ENCODE data around the gene PRRG4. TPM values are rescaled to one million over a fixed set of nuclear protein-coding genes. Genes with fewer than 3 reads are reported as not detected.
A peak's percentile ranks its signal among the peaks of the same experiment; 100 is the strongest.
"Not testable (repeated sequence)": the region's sequence is repeated elsewhere in the genome, so short reads cannot be mapped to it uniquely, and the experiment has no call there.

The PRRG4 gene
- 3.0 and 3.7 TPM in 2 replicates for total RNA-seq

DNA sequence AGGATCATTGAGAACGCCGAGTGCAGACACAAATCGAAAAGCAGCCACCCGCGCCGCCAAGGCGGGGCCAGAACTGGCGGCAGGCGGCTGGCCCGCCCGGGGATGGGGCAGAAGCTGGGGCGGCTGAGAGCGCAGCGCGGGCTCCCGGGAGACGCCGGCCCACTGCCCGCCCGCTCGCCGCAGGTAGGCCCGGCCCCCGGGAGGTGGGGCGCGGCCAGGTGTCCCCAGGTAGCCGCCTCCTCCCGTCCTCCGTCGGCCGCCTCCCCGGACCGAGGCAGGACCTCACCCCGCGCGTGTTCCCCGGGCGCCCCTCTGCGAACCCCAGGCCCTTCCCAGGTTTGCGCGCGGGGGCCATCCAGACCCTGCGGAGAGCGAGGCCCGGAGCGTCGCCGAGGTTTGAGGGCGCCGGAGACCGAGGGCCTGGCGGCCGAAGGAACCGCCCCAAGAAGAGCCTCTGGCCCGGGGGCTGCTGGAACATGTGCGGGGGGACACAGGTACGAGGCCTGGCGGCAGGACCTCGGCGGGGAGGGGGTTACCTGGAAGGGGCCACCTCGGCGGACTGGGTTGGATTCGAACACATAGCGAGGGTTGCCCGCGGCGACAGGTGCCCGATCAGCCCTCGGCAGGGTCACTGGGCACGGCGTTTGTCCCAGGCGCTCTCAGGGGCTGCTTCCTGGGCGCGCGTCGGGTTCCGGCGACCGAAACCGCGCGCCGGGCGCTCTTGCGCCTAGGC, at the start of gene PRRG4:
TSS of gene PRRG4 (plus strand) at position 248 of the 733 bp plus-strand sequence. CDS start 603 bp downstream, outside the sequence.
- TF ChIP-seq, protein P1, sequence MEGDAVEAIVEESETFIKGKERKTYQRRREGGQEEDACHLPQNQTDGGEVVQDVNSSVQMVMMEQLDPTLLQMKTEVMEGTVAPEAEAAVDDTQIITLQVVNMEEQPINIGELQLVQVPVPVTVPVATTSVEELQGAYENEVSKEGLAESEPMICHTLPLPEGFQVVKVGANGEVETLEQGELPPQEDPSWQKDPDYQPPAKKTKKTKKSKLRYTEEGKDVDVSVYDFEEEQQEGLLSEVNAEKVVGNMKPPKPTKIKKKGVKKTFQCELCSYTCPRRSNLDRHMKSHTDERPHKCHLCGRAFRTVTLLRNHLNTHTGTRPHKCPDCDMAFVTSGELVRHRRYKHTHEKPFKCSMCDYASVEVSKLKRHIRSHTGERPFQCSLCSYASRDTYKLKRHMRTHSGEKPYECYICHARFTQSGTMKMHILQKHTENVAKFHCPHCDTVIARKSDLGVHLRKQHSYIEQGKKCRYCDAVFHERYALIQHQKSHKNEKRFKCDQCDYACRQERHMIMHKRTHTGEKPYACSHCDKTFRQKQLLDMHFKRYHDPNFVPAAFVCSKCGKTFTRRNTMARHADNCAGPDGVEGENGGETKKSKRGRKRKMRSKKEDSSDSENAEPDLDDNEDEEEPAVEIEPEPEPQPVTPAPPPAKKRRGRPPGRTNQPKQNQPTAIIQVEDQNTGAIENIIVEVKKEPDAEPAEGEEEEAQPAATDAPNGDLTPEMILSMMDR (IDR thresholded peaks at IDR 0.05; ENCODE audit: insufficient read depth, low read length, poor library complexity, severe bottlenecking): no peak
- Histone ChIP-seq H3K36me3 (ENCODE audit: control insufficient read depth, insufficient read depth, low read length) (no peaks in the 10 kb centered on the region), H3K27me3 (ENCODE audit: control insufficient read depth, insufficient read depth, low read length) (no peaks in the 10 kb centered on the region), H3K4me3 (ENCODE audit: low read depth, low read length) (peak within 1 kb of the TSS; percentile 47)
- DNase-seq (ENCODE audit: low read depth): no peak

DNA sequence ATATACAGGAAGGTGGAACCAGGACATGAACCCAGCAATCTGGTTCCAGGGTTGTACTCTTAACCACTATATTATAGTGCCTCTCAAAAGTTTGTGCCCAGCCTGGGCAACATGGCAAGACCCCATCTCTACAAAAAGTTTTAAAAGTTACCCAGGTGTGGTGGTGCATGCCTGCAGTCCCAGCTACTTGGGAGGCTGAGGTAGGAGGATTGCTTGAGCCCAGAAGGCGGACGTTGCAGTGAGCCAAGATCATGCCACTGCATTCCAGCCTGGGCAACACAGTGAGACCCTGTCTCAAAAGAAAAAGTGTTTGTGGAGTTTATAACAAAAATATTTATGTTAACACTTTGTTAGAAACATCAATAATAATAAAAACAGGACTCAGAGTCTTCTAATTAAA, 48.9 kb upstream of the PRRG4 start:
- H3K27me3 ChIP-seq (ENCODE audit: control insufficient read depth, insufficient read depth, low read length); DNase-seq (ENCODE audit: low read depth); H3K36me3 ChIP-seq (ENCODE audit: control insufficient read depth, insufficient read depth, low read length); H3K4me3 ChIP-seq (ENCODE audit: low read depth, low read length): not testable (repeated sequence)

DNA sequence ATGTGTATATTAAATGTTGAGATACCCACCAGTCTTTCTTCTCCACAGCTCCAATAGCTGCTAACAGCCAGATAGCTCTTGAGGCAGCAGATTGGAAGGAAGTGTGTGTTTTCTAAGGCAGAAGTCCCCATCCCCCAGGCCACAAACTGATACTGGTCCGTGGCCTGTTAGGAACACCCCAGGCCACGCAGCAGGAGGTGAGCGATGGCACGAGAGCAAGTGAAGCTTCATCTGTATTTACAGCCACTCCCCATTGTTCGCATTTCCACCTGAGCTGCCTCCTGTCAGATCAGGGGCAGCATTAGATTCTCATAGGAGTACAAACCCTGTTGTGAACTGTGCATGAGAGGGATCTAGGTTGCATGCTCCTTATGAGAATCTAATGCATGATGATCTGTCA, 48.0 kb upstream of the PRRG4 start:
- no peaks in the 10 kb centered on the region for H3K27me3 ChIP-seq (ENCODE audit: control insufficient read depth, insufficient read depth, low read length)
- TF ChIP-seq, protein P1 (IDR thresholded peaks at IDR 0.05; ENCODE audit: insufficient read depth, low read length, poor library complexity, severe bottlenecking): no peak
- no peak for DNase-seq (ENCODE audit: low read depth)
- no peak overlapping the region for H3K4me3 ChIP-seq (ENCODE audit: low read depth, low read length)
- no peaks in the 10 kb centered on the region for H3K36me3 ChIP-seq (ENCODE audit: control insufficient read depth, insufficient read depth, low read length)

DNA sequence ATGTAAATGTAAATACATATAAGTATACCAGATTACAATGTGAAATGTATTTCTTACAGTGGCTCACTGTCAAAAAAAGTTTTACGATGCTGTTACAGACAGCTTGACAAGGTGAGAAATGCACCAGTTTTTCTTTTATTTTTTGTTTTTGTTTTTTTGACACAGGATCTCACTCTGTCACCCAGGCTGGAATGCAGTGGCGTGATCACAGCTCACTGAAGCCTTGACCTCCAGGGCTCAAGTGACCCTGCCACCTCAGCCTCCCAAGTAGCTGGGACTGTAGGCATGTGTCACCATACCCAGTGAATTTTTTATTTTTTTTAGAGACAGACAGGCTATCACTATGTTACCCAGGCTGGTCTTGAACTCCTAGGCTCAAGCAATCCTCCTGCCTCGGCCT, 44.5 kb upstream of the PRRG4 start:
- DNase-seq (ENCODE audit: low read depth): no peak
- H3K27me3 ChIP-seq (ENCODE audit: control insufficient read depth, insufficient read depth, low read length): no peaks in the 10 kb centered on the region
- TF ChIP-seq, protein P1 (IDR thresholded peaks at IDR 0.05; ENCODE audit: insufficient read depth, low read length, poor library complexity, severe bottlenecking): no peak
- no peak overlapping the region for H3K4me3 ChIP-seq (ENCODE audit: low read depth, low read length)
- no peaks in the 10 kb centered on the region for H3K36me3 ChIP-seq (ENCODE audit: control insufficient read depth, insufficient read depth, low read length)

DNA sequence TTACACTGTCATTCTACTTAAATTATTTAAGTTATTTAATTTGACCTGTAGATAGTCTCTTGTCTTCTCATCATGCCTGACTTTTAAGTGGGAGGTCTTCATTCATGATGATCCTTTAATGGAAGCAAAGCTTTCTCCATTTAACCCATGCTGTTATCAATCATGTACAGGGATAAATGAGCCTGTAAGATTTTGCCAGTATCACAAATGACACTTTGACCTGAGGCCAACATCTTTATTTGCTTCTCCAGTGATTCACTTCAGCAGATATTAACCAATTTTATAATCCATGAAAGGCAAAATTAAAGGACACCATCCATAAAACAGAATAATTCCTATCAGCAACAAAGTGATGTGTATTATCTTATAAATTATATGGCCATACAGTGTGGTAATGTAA, 42.9 kb upstream of the PRRG4 start:
- no peak overlapping the region for H3K4me3 ChIP-seq (ENCODE audit: low read depth, low read length)
- H3K27me3 ChIP-seq (ENCODE audit: control insufficient read depth, insufficient read depth, low read length): no peaks in the 10 kb centered on the region
- no peak for DNase-seq (ENCODE audit: low read depth)
- H3K36me3 ChIP-seq (ENCODE audit: control insufficient read depth, insufficient read depth, low read length): no peaks in the 10 kb centered on the region
- TF ChIP-seq, protein P1 (IDR thresholded peaks at IDR 0.05; ENCODE audit: insufficient read depth, low read length, poor library complexity, severe bottlenecking): no peak

DNA sequence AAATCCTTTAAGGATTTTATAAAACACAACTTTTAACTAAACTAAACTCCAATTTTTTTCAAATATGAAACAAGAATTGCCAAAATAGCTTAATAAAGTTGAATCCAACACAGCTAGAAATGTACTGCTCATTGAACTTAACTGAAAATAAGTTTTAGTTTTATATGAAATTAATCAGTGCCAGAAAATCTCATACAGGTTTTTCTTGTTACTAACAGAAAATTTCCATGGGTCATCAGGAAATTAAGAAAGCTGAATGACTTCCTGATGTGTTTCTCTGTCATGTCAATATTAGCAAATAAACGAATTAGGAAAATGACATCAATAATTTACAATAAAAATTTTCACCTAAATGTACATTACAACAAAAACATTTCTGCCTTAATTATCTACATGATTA, 38.8 kb upstream of the PRRG4 start:
- no peaks in the 10 kb centered on the region for H3K27me3 ChIP-seq (ENCODE audit: control insufficient read depth, insufficient read depth, low read length)
- H3K36me3 ChIP-seq (ENCODE audit: control insufficient read depth, insufficient read depth, low read length): no peaks in the 10 kb centered on the region
- no peak for DNase-seq (ENCODE audit: low read depth)
- TF ChIP-seq, protein P1 (IDR thresholded peaks at IDR 0.05; ENCODE audit: insufficient read depth, low read length, poor library complexity, severe bottlenecking): no peak
- no peak overlapping the region for H3K4me3 ChIP-seq (ENCODE audit: low read depth, low read length)
